Stimulated activated CD4-positive, alpha-beta T cell treated with anti-CD3 and anti-CD28 coated beads, Interleukin-4, amount 100 ng/mL, for 1 hour (primary cell): ENCODE results near the gene GPBP1L1.

Source experiments
- DNase-seq: peaks from one replicate; pipeline ENCODE4 v3.0.0-alpha.2; 2020

Gene GPBP1L1

DNA sequence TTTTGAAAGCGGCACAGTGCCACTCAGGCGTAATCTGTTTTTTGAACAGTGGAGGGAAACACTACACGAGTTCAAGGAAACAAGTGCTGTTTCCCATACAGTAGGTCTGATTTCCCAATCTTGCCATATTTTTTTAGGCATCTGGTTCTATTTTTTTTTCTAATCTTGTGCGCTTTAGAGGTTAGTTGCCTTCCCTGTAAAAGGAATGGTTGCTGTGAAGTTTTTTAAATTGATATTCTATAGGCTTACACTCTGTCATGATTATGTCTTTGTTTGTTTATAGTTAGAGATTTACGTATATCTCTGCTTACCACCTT is 101.3 kb downstream of the GPBP1L1 start:
- DNase-seq: no peak

DNA sequence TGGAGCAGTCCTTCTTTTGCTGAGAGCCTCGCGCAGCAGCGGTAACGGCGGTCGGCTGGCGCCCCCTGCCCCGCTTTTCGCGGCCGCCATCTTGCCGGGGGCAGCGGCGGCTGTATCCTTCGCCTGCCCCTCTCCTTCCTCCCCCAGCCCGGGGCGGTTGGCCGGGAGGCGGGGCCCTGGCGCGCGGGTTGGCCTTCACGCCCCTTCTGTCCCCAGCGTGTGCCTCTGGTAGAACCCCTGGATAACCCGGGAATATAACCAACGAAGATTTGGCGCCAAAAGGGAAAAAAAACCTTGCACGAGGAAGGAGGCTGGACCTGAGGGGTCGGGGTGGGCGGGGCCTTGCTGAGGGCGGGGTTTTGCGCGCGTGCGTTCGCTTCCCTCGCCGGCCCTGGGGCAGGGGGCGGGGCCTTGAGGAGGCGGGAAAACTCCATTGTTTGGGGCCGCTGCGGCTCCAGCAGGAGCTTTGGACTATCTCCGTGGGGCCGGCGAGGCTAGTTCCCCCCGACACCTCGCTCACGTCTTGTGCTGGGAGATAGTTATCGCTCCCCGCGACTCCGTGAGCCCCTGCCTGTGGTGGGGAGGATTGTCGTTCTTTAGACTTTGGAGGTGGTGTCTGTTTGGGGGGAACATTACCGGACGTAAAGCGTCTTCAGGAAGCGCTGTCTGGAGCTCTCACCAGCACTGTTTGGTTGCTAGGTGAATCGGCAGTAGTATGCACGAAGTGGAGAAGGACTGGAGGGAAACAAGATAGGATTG is 101.8 kb downstream of the GPBP1L1 start:
- peak; percentile 86 for DNase-seq

DNA sequence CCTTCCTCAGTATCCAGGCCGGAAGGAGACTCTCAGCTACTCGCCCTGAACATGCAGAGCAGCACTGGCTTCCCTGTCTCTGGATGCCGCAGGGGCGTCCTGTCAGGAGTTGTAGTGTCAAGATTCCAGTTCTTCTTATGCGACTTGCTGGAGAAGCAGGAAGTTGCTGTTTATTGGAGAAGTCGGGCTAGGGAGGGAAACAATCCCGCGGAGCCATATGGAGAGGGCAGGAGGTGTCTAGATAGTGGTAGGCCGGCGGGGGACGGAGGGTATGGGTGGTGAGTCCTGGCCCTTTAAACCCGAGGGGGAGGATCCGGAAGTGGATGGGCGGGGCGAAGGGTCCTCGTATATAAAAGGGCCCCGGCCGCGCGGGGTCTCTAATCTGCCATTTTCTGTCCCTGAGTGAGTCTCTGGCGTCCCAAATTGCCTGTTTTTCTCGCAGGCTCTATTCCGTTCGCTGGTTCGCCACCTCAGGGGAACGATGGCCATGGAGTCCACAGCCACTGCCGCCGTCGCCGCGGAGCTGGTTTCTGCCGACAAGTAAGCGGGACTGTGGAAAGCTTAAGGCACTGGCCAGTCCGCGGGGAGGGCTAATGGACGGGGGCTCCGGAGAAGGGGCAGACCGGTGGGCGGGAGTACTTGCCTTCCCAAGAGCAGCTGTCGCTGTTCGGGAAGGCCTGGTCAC is 102.5 kb downstream of the GPBP1L1 start, which contains the start of gene NASP:
TSS of gene NASP (plus strand) at position 376 of the 685 bp plus-strand sequence. CDS start at position 482, 106 bp downstream.
- peak; percentile 93 for DNase-seq

DNA sequence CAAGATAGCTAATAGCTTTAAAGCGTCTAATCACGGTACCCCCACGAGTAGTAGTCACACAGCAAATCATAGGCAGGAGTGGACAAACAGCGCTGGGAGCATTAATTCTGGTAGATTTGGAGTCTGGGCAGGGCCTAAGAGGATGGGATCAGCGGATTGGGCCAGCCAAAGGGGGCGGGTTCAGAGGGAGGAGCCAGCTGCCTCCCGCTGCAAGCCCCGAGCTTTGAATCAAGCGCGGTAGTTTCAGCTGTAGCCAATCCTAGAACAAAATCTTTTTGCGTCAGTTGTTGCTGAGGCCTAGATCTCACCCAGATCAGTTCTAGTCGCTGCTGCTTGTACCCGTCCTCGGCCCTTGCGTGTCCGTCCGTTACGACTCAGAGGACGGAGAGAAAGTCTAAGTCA is 103.1 kb downstream of the GPBP1L1 start:
- DNase-seq: peak; percentile 94
